AG09309 (cell line): ENCODE data around the gene ARHGAP27.

Source experiments
- DNase-seq: peaks from one replicate; pipeline ENCODE4 v3.0.0-alpha.2; 2010; ENCODE audit warnings: low read depth
- H3K4me3 ChIP-seq: 2 replicates; pipeline ENCODE4 v1.5.1; 2011; ENCODE audit warnings: mild to moderate bottlenecking, low read depth, low read length, moderate library complexity; ENCODE audit not compliant: control insufficient read depth
- TF ChIP-seq, protein P1 (sequence below): IDR thresholded peaks from 2 replicates; pipeline ENCODE4 v1.5.1; 2011; ENCODE audit warnings: mild to moderate bottlenecking, low read depth, low read length, inconsistent platforms; ENCODE audit not compliant: insufficient read depth, control insufficient read depth; ENCODE audit errors: missing control alignments

The ARHGAP27 gene

DNA sequence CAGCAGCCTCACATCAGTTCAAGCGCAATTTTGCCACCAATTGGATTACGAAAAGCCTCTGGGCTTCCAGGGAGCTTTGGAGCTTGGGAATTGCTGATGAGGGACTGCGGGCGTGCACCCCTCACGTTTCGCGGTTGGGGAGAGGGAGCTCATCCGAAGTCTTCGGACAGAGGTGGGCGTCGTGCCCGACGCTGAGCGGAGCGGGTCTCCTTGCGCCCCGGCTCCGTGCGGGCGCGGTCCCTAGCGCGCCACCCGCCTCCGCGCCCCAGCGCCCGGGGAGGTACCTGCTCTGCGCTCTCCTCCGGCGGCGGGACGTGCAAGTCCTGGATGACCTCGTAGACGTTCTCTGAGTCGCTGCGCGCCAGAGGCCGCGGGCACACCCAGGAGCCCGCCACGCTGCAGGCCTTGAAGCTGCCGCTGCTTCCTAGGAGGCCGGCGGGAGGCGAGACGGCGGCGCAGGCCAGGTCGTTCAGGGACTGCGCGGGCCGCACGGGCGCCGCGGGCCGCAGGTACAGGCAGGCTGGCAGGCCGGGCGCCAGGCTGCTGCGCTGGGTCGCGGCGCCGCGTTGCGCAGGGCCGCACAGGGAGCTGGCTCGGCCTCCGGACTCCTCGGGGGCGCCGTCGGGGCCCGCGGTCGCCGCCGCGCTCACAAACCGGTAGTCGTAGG lies 3.2 kb downstream of the ARHGAP27 start:
- no peak for DNase-seq
- no peak overlapping the region for H3K4me3 ChIP-seq
- TF ChIP-seq, protein P1, sequence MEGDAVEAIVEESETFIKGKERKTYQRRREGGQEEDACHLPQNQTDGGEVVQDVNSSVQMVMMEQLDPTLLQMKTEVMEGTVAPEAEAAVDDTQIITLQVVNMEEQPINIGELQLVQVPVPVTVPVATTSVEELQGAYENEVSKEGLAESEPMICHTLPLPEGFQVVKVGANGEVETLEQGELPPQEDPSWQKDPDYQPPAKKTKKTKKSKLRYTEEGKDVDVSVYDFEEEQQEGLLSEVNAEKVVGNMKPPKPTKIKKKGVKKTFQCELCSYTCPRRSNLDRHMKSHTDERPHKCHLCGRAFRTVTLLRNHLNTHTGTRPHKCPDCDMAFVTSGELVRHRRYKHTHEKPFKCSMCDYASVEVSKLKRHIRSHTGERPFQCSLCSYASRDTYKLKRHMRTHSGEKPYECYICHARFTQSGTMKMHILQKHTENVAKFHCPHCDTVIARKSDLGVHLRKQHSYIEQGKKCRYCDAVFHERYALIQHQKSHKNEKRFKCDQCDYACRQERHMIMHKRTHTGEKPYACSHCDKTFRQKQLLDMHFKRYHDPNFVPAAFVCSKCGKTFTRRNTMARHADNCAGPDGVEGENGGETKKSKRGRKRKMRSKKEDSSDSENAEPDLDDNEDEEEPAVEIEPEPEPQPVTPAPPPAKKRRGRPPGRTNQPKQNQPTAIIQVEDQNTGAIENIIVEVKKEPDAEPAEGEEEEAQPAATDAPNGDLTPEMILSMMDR = no peak

DNA sequence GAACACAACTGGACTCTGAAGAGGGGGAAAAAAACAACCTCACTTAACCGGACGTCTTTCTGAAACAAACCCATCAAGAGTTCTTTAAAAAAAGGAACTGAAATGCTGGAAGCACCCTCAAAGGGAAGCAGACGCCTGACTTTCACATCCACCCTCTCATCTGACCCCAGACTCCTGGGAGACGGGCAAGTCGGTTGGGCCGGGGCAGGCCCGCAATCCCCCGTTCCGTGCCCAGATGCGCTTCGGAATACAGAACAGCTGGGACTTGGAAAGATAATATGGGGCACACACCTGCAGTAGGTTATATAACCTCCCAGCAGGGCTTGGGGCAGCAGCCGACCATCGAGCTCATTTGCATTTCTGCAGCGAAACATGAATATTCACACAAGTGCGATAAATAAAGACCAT lies 3.7 kb downstream of the ARHGAP27 start:
- TF ChIP-seq, protein P1 = no peak
- no peak overlapping the region for H3K4me3 ChIP-seq
- DNase-seq = no peak

DNA sequence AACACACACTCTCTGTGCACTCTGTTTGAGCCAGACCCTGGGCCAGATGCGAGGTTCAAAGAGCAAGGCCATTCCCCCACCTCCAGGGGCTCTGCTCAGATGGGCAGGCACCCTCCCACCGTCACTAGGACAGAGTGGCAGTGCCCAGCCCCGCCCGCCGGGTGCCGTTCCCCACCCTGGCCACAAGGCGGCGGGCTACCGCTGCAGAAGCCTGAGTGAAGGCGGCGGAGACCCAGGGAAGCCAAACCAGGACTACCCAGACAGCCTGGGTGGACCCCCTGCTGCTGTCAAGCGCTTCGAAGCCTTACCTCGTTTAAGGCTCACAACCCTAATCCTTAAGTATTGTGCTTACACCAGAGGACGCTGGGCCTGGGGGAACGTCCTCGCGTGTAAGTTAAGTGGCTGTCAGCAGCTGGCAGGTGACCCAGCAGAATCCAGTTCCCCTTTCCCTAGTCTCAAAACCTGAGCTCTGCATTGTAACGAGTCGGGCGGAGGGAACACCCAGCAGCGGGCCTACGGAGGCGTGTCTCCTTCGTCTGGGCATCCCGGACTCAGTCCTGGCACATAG lies 4.5 kb downstream of the ARHGAP27 start:
- DNase-seq = no peak
- H3K4me3 ChIP-seq = no peak overlapping the region
- TF ChIP-seq, protein P1 = peak; percentile 97

- DNase-seq = no peak
Measured at GRCh38 chr17:45427181-45427835, 5.4 kb downstream of the ARHGAP27 start.

DNA sequence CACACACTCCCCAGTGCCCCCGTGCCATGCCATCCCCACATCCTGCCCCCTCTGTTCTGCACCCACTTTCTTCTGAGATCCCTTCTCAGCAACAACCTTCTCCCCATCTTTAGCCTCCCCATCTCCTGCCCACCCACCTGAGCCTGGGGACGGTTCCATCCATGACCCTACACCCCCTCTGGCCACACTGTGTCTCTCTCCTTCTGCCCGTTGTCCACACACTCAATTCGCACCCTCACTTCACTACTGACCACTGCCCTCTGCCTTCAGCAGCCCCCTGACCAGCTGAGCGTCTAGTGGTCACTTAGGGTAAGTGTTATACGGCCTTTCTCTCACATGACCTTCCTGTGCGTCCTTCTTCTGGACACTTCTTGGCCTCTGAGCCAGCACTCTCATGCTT lies 6.1 kb downstream of the ARHGAP27 start:
- TF ChIP-seq, protein P1 = no peak
- no peak for DNase-seq
- H3K4me3 ChIP-seq = no peak overlapping the region

More at GRCh38 chr17:45427181-45427835, 5.4 kb downstream of the ARHGAP27 start:
- TF ChIP-seq, protein P1 = no peak
- H3K4me3 ChIP-seq = no peak overlapping the region

DNA sequence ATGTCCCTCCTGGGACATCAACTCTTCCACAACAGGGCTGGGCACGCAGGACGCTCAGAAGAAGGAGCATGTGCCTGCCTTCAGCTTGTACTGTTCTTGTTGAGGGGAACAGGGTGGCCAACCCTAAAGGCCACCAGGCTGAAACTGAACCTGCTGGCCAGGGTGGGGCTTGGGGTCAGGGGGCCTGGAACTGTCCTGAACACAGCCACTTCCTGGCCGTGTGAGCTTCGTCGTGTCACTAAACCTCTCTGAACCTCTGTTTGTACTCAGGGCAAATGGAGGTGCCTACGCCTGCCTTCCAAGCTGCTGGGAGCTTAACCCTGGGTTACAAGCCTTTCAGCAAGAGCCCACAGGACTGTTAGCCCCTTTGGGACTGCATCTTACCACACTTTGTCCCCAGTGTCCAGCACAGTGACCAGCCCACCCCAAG lies 6.7 kb downstream of the ARHGAP27 start:
- no peak overlapping the region for H3K4me3 ChIP-seq
- no peak for DNase-seq
- TF ChIP-seq, protein P1 = no peak
